HepG2 (cell line): ENCODE results near the gene CAMKMT.

Experiments
- AKAP8 ChIP-seq: sonication (generic); formaldehyde crosslinking; IDR thresholded peaks from 2 replicates; pipeline ENCODE4 v1.5.1; 2020; ENCODE audit warnings: mild to moderate bottlenecking, missing genetic modification reagents
- TF ChIP-seq, protein P1 (sequence below): sonication (generic); formaldehyde crosslinking; IDR thresholded peaks from 2 replicates; pipeline ENCODE4 v1.5.0; 2020; ENCODE audit warnings: mild to moderate bottlenecking, missing genetic modification reagents

DNA sequence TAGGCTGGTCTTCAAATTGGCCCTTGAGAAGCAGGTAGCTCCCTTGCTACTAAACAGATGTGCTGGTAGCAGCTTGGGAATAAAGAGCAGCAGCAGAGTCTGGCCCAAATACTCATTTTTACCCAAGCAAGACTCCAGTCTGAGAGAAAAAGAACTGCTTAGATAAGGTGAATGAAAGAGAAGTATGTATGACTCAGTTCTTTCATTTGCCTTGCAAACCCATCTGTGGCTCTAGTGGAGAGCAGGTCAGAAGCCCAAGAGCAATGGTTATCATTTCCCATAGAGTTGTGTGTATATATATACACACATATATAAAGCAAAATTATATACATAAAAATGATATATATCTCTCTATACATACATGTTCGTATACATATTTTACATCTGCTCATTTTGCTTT, 80.3 kb downstream of the CAMKMT start:
- no peak for TF ChIP-seq AKAP8 (CRISPR knock-in tag)
- TF ChIP-seq, protein P1, sequence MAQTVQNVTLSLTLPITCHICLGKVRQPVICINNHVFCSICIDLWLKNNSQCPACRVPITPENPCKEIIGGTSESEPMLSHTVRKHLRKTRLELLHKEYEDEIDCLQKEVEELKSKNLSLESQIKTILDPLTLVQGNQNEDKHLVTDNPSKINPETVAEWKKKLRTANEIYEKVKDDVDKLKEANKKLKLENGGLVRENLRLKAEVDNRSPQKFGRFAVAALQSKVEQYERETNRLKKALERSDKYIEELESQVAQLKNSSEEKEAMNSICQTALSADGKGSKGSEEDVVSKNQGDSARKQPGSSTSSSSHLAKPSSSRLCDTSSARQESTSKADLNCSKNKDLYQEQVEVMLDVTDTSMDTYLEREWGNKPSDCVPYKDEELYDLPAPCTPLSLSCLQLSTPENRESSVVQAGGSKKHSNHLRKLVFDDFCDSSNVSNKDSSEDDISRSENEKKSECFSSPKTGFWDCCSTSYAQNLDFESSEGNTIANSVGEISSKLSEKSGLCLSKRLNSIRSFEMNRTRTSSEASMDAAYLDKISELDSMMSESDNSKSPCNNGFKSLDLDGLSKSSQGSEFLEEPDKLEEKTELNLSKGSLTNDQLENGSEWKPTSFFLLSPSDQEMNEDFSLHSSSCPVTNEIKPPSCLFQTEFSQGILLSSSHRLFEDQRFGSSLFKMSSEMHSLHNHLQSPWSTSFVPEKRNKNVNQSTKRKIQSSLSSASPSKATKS (CRISPR knock-in tag) = no peak
